Activated naive CD4-positive, alpha-beta T cell treated with anti-CD3 and anti-CD28 coated beads, Interleukin-2, amount 50 U/mL, for 16 hours (primary cell): ENCODE measurements around the gene COBL.

Experiments
- DNase-seq: peaks from one replicate; pipeline ENCODE4 v3.0.0-alpha.2; 2020

COBL gene

GRCh38 chr7:51316666-51317581 is at the start of gene COBL:
Gene COBL, minus strand, starts transcription at chr7:51316809. Its CDS starts 176 bp downstream, at chr7:51316633.
- DNase-seq = no peak

GRCh38 chr7:51366172-51366728 is 49.6 kb upstream of the COBL start:
- no peak for DNase-seq

- no peak for DNase-seq
These were observed 41.2 kb upstream of the COBL start for GRCh38 chr7:51357821-51358220.

DNA sequence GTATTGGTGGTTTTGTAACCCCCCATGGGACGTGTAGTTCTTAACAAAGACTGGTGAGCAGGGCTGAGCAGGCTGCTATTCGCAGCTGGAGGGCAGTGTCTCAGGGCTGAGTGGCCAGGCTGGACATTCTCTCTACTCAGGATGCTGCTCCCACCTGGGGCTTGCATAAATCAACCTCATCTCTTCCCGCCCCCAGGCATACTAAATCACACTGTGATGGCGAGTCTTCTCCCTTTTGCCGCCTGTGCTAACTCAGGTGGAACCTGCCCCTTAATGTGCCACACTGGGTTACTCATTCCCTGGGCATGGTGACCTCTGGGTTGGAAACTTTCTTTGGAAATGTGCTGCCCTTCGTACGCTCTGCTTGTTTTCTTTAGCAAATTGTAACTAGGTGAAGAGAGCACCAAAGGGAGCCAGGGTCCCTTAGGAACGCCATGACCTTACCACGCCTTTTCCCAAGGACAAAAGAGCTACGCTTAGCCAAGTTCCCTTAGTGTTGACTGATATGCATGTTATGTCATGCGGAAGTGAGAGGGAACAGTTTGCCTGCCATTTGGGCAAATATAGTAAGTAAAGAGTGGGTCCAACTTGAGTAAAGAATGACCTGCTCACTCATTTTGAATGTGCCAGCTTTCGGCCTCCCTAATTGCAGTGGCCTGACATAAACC is 40.4 kb upstream of the COBL start:
- DNase-seq = no peak

GRCh38 chr7:51354897-51355296 is 38.3 kb upstream of the COBL start:
- no peak for DNase-seq

DNA sequence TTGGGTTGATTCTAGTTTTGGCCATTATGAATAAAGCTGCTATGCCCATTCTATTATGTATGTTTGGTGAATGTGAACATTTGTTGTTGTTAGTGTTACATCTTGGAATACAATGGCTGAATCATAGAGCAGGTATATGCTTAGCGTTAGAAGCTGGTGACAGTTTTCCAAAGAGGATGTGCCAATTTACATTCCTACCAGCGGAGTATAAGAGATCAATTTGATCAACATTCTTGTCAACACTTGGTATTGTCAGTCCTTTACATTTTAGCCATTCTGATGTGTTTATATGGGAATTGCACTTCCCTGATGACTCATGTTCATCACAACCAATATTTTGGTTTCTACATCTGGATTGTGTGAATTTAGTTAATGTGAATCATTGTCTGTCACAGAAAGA is 37.8 kb upstream of the COBL start:
- DNase-seq = no peak

DNA sequence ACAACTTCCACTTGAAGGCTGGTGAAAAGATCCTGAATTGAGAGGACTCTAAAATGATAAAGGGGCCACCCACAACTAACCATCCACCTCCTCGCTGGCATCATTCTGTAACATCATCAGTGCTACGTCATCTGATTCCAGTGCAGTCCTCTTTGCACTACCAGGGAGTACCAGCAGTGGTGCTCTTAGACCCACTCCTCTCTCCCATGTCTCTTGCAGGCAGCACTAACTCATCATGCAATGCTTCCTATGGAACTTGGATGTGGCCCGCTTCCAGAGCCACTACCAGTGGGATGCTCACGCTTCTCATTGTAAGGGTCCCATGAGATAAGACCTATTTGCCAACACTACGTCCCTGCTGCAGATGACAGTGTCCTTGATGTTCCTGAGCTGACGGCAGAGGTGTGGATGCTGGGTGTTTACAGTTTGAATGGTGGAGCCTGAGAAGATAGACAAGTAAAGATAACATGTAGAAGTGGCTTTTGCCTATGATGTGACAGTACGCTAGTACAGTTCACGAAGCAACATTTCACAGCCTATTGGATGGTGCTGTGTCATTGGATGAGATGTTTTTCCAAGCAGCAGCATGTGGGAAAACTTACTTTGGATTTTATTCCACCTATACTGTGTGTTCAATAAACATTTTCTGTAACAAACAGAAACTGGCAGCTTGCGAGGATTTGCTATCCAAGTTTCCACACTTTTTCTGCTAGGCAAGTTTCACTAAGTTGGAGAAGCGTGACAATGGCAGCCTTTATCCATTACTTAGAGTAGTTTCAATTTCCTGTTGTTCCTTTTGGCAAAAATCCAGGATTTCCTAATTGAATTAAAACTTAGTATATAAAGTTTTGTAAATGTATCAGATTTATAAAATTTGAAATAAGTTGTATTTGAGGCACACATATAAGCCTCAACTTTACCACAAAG is 35.8 kb upstream of the COBL start:
- DNase-seq = no peak

GRCh38 chr7:51351661-51352060 is 35.1 kb upstream of the COBL start:
- DNase-seq = no peak

DNA sequence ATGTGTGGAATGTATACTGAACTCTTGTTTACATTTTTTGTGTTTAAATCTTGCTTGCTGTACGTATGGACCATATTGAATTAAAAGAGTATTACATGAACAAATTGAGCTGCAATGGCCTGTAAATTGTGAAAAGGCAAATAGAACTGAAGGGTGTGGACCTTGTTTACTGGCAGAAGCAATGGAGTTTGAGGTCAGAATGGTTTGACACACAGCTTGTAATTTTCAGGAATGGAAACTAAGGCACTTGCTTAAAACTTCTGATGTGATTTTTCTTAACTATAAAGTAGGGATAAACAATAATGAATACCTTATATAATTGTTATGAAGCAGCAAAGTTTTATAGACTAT is 33.9 kb upstream of the COBL start:
- DNase-seq = no peak

GRCh38 chr7:51349820-51350545 is 33.4 kb upstream of the COBL start:
- DNase-seq = no peak

DNA sequence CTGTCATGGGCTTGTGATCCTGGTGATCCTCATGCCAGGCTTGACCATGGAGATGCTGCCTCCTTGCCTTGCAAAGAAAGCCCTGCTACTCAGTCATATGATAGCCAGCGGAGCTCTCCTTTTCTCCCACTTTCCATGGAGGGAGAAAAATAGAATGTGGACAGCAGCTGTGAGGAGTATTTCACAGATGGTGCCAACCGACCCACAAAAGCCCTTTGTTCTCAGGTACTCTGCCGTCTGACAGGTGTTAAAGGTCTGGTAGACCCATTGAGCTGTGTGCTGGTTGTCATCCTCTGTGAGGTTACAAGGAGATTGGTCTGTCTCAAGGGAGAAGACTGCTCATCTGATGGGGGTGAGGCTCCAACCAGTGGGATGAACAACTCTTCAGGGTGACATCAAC is 29.5 kb upstream of the COBL start:
- DNase-seq = no peak

- no peak for DNase-seq
These were observed 28.0 kb upstream of the COBL start for GRCh38 chr7:51344406-51345138.

DNA sequence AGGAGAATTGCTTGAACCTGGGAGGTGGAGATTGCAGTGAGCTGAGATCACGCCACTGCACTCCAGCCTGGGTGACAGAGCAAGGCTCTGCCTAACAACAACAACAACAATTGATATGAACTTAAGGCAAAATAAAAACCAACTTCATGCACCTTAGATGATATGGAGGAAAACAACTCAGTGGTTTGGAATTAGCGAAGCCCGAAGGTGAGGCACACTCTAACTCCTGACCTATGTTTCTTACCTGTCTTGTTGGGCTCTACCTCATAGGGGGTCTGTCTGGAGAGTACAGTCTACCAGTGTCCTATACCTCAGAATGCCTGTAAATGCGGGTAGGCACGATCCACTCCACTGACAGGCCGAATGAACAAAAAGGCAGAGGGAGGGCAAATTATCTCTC is 24.3 kb upstream of the COBL start:
- DNase-seq = no peak

- DNase-seq = no peak
These were observed 23.6 kb upstream of the COBL start for GRCh38 chr7:51340029-51340838.

GRCh38 chr7:51335057-51335456 is 18.4 kb upstream of the COBL start:
- DNase-seq = no peak

GRCh38 chr7:51329696-51330263 is 13.2 kb upstream of the COBL start:
- no peak for DNase-seq

- no peak for DNase-seq
These were observed 11.8 kb upstream of the COBL start for GRCh38 chr7:51328351-51328801.

GRCh38 chr7:51327287-51327717 is 10.7 kb upstream of the COBL start:
- DNase-seq = no peak

- DNase-seq = no peak
These were observed 10.2 kb upstream of the COBL start for GRCh38 chr7:51326656-51327286.

DNA sequence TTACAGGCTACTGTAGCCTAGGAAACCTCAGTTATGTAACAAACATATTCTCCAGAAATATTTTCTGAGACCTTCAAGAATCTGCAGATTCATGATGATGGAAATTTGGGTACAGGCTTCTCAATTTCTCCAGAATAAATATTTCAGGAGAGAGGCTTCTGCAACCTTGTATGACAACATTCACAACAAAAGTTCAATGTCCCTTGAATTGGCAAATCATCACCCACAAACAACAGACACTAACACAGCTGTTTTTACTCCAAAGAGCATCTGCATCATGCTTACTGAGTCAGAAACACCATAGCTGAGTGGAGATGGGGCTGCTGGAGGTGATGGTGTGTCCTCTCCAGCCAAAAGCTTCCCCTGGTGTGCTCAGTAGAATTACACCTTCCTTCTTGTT is 9.3 kb upstream of the COBL start:
- no peak for DNase-seq
